Small intestine (tissue), 7 donors: Measurements from ENCODE around the gene PSRC1. TPM values are rescaled to one million over a fixed set of nuclear protein-coding genes. Genes with fewer than 3 reads are reported as not detected.
A peak's percentile ranks its signal among the peaks of the same experiment; 100 is the strongest.

ENCODE experiments used
- DNase-seq, 2 donors: peaks; one replicate each; pipeline versions ENCODE4 v3.0.0 to v3.0.0-alpha.2; 2013
- FAIRE-seq: peaks from 2 replicates; lab custom pipeline; 2012; peaks lifted over from hg19 to GRCh38; lab: Jason Lieb, UNC
- H3K27ac ChIP-seq, 3 donors: one replicate each; pipeline ENCODE4 v1.5.1; 2013; ENCODE audit warnings: low read length in 2 of 3, mild to moderate bottlenecking in 2 of 3, control low read depth in 1 of 3, inconsistent platforms in 1 of 3, low read depth in 1 of 3, moderate library complexity in 1 of 3
- H3K27me3 ChIP-seq, 3 donors: one replicate each; pipeline ENCODE4 v1.6.1; 2013; ENCODE audit warnings: low read length in 3 of 3, inconsistent platforms in 1 of 3; ENCODE audit not compliant: control insufficient read depth in 3 of 3, insufficient read depth in 3 of 3
- H3K36me3 ChIP-seq, 3 donors: one replicate each; pipeline ENCODE4 v1.6.1; 2013; ENCODE audit warnings: low read length in 3 of 3, inconsistent platforms in 1 of 3, low read depth in 1 of 3, mild to moderate bottlenecking in 1 of 3, moderate library complexity in 1 of 3; ENCODE audit not compliant: control insufficient read depth in 3 of 3, insufficient read depth in 2 of 3
- H3K4me1 ChIP-seq, 3 donors: one replicate each; pipeline ENCODE4 v1.6.1; 2013; ENCODE audit warnings: low read length in 2 of 3, inconsistent platforms in 1 of 3, low read depth in 1 of 3, mild to moderate bottlenecking in 1 of 3, moderate library complexity in 1 of 3; ENCODE audit not compliant: control insufficient read depth in 3 of 3, insufficient read depth in 2 of 3
- H3K4me3 ChIP-seq, 3 donors: one replicate each; pipeline ENCODE4 v1.5.1; 2013; ENCODE audit warnings: low read length in 3 of 3, control low read depth in 1 of 3, inconsistent platforms in 1 of 3, low read depth in 1 of 3, mild to moderate bottlenecking in 1 of 3, moderate library complexity in 1 of 3
- H3K9me3 ChIP-seq, 2 donors: one replicate each; pipeline ENCODE4 v1.6.1; 2013; ENCODE audit warnings: low read depth in 1 of 2, low read length in 1 of 2; ENCODE audit not compliant: control insufficient read depth in 2 of 2, insufficient read depth in 1 of 2
- WGBS, 3 donors: extraction: QIAGEN DNeasy Blood & Tissue Kit; methylation state at CpG; one replicate each; pipeline ENCODE4 v1.1.7; 2013; 5-methylcytosine and 5-hydroxymethylcytosine counted together
- polyA plus RNA-seq, 4 donors: library from polyadenylated mRNA; stranded (reverse) in 3 of 4; unstranded in 1 of 4; fragments of 200-250 nt in 3 of 4; fragments of 120-200 nt in 1 of 4; gene quantifications; one replicate each; pipeline versions ENCODE4 v1.2.1 to v1.2.3, GENCODE V29; 2013
- donor health status: healthy with polysubstance abuse.
- donor health status: control.
- donor health status: control.
- donor health status: Bipolar disorder and iron deficiency.
- donor health status: healthy.

The PSRC1 gene
- polyA plus RNA-seq, 4 donors, result 0.67 to 15.5 (median 8.0) TPM

- WGBS, 3 donors, result 81 to 87% (median 83%) methylated on average over 8 of the region's 8 CpGs
- FAIRE-seq, result no peak
These were observed 38.9 kb downstream of the PSRC1 start for GRCh38 chr1:109243860-109244552.

GRCh38 chr1:109243221-109243620 is 39.7 kb downstream of the PSRC1 start:
- 56 to 71% (median 68%) methylated on average over 5 of the region's 5 CpGs for WGBS, 3 donors
- Histone ChIP-seq H3K4me1 (peaks cover 0 to 12% (median 0%) of the 10 kb centered on the region in 3 donors), H3K27me3 (peaks cover 0 to 15% (median 0%) of the 10 kb centered on the region in 3 donors), H3K36me3 (peaks cover 3 to 22% (median 3%) of the 10 kb centered on the region in 3 donors), H3K4me3 (no peak overlapping the region), H3K27ac (no peak overlapping the region), H3K9me3 (no peaks in the 10 kb centered on the region)
- no peak for DNase-seq
- FAIRE-seq, result no peak

More at GRCh38 chr1:109243860-109244552, 38.9 kb downstream of the PSRC1 start:
- no peak overlapping the region for H3K27ac ChIP-seq
- no peak overlapping the region for H3K4me3 ChIP-seq
- DNase-seq, result no peak
- peaks cover 0 to 14% (median 2%) of the 10 kb centered on the region in 3 donors for H3K36me3 ChIP-seq
- peaks cover 0 to 15% (median 0%) of the 10 kb centered on the region in 3 donors for H3K27me3 ChIP-seq
- no peaks in the 10 kb centered on the region for H3K9me3 ChIP-seq
- peaks cover 0 to 12% (median 0%) of the 10 kb centered on the region in 3 donors for H3K4me1 ChIP-seq

GRCh38 chr1:109242387-109242786 is 40.6 kb downstream of the PSRC1 start:
- no peak overlapping the region for H3K27ac ChIP-seq
- no peak for FAIRE-seq
- no peak for DNase-seq

GRCh38 chr1:109241841-109242345 is 41.1 kb downstream of the PSRC1 start:
- no peak for DNase-seq
- 18 to 34% (median 20%) methylated on average over 8 of the region's 8 CpGs for WGBS, 3 donors
- no peak overlapping the region for H3K4me3 ChIP-seq
- peaks cover 0 to 14% (median 0%) of the 10 kb centered on the region in 3 donors for H3K27me3 ChIP-seq
- no peaks in the 10 kb centered on the region for H3K9me3 ChIP-seq
- H3K27ac ChIP-seq, result no peak overlapping the region
- H3K36me3 ChIP-seq, result peaks cover 9 to 35% (median 9%) of the 10 kb centered on the region in 3 donors
- no peak for FAIRE-seq
- H3K4me1 ChIP-seq, result peaks cover 0 to 12% (median 0%) of the 10 kb centered on the region in 3 donors

More at GRCh38 chr1:109242387-109242786, 40.6 kb downstream of the PSRC1 start:
- peaks cover 0 to 12% (median 0%) of the 10 kb centered on the region in 3 donors for H3K4me1 ChIP-seq
- H3K4me3 ChIP-seq, result no peak overlapping the region
- peaks cover 5 to 30% (median 9%) of the 10 kb centered on the region in 3 donors for H3K36me3 ChIP-seq
- 50 to 57% (median 57%) methylated on average over 7 of the region's 7 CpGs for WGBS, 3 donors
- peaks cover 0 to 15% (median 0%) of the 10 kb centered on the region in 3 donors for H3K27me3 ChIP-seq
- no peaks in the 10 kb centered on the region for H3K9me3 ChIP-seq

- FAIRE-seq (no peak), DNase-seq (no peak)
- Histone ChIP-seq H3K36me3 (peaks cover 9 to 36% (median 14%) of the 10 kb centered on the region in 3 donors), H3K27ac (no peak overlapping the region), H3K27me3 (peaks cover 0 to 11% (median 0%) of the 10 kb centered on the region in 3 donors), H3K4me1 (peaks cover 0 to 12% (median 0%) of the 10 kb centered on the region in 3 donors), H3K4me3 (no peak overlapping the region), H3K9me3 (no peaks in the 10 kb centered on the region)
- WGBS, 3 donors, result 14 to 32% (median 15%) methylated on average over 6 of the region's 6 CpGs
These were observed 41.6 kb downstream of the PSRC1 start for GRCh38 chr1:109241344-109241743.

GRCh38 chr1:109240158-109241152 is 42.5 kb downstream of the PSRC1 start:
- H3K27me3 ChIP-seq, result peaks cover 0 to 11% (median 0%) of the 10 kb centered on the region in 3 donors
- H3K36me3 ChIP-seq, result peaks cover 14 to 45% (median 19%) of the 10 kb centered on the region in 3 donors
- no peak overlapping the region for H3K27ac ChIP-seq
- no peak for FAIRE-seq
- H3K4me1 ChIP-seq, result peaks cover 0 to 12% (median 0%) of the 10 kb centered on the region in 3 donors
- H3K9me3 ChIP-seq, result no peaks in the 10 kb centered on the region
- 29 to 42% (median 41%) methylated on average over 26 of the region's 26 CpGs for WGBS, 3 donors
- peak in 1 of 2 donors; percentile 35 for DNase-seq
- H3K4me3 ChIP-seq, result no peak overlapping the region

GRCh38 chr1:109239409-109240068 is 43.4 kb downstream of the PSRC1 start:
- no peak overlapping the region for H3K27ac ChIP-seq
- FAIRE-seq (no peak), DNase-seq (peak; percentile 42 to 64)

More at GRCh38 chr1:109239409-109240068, 43.4 kb downstream of the PSRC1 start:
- H3K4me1 ChIP-seq, result peaks cover 0 to 12% (median 0%) of the 10 kb centered on the region in 3 donors
- 48 to 64% (median 61%) methylated on average over 6 of the region's 6 CpGs for WGBS, 3 donors
- H3K9me3 ChIP-seq, result no peaks in the 10 kb centered on the region
- H3K36me3 ChIP-seq, result peaks cover 19 to 50% (median 25%) of the 10 kb centered on the region in 3 donors
- peaks cover 0 to 11% (median 0%) of the 10 kb centered on the region in 3 donors for H3K27me3 ChIP-seq
- H3K4me3 ChIP-seq, result no peak overlapping the region
